ENCODE results near the gene CDX1.

CDX1 gene

DNA sequence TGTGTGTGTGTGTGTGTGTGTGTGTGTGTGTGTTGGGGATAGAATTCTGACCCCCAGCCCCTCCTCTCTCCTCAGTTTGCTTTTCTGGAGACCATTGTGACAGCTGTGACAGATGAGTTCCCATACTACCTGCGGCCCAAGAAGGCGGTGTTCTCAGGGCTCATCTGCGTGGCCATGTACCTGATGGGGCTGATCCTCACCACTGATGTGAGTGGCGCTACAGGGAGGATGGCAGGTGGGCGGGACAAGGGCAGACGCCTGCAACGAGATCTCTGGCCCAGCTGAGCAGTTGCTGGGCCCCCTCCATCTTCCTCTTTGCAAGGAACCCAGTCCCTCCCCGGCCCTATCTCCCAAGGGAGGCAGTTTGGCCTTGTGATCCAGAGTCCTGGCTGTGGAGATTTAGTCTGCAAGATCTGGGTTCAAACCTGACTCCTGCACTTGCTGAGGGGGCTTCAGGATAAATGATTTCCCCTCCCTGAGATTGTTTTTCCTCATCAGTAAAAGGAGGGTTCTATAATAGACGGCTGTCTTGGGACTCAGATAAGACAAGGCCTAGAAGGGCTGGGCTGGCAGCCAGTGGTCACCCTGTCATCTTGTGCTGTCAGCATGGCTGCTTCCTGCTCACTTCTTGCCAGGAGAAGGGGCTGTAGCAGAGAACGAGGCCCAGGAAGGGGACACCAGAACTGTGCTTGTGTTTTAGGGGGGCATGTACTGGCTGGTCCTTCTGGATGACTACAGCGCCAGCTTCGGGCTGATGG lies 37.4 kb downstream of the CDX1 start:
- no peak overlapping the region for H3K9ac ChIP-seq (ENCODE audit: insufficient read length)
- H3K36me3 ChIP-seq (ENCODE audit: insufficient read depth, low read length): no peaks in the 10 kb centered on the region
- H3K27ac ChIP-seq: no peak overlapping the region
- no peaks in the 10 kb centered on the region for H3K9me3 ChIP-seq (ENCODE audit: low read depth, low read length)
- no peak overlapping the region for H3K4me3 ChIP-seq
- DNase-seq (ENCODE audit: low read depth, low spot score): no peak
- no peak for TF ChIP-seq POLR2AphosphoS5 (IDR thresholded peaks at IDR 0.05; ENCODE audit: borderline replicate concordance, low read depth, low read length)

- no peak for TF ChIP-seq FOXP2 (optimal IDR thresholded peaks at IDR 0.05; ENCODE audit: control extremely low read depth, extremely low read length, insufficient read depth)
- no peak for TF ChIP-seq POLR2AphosphoS5 (IDR thresholded peaks at IDR 0.05; ENCODE audit: borderline replicate concordance, low read depth, low read length)
- no peak for TF ChIP-seq EZH2 (IDR thresholded peaks at IDR 0.05)
- H3K9ac ChIP-seq (ENCODE audit: insufficient read length): no peak overlapping the region
These were observed 38.0 kb downstream of the CDX1 start for GRCh38 chr5:150204590-150204960.

GRCh38 chr5:150206098-150206778 lies 39.7 kb downstream of the CDX1 start:
- Histone ChIP-seq H3K4me3 (no peak overlapping the region), H3K9ac (ENCODE audit: insufficient read length) (no peak overlapping the region), H3K27ac (no peak overlapping the region), H3K36me3 (ENCODE audit: insufficient read depth, low read length) (no peaks in the 10 kb centered on the region), H3K9me3 (ENCODE audit: low read depth, low read length) (no peaks in the 10 kb centered on the region)
- DNase-seq (ENCODE audit: low read depth, low spot score): no peak
- TF ChIP-seq EZH2 (IDR thresholded peaks at IDR 0.05): no peak
- no peak for TF ChIP-seq FOXP2 (optimal IDR thresholded peaks at IDR 0.05; ENCODE audit: control extremely low read depth, extremely low read length, insufficient read depth)
- TF ChIP-seq POLR2AphosphoS5 (IDR thresholded peaks at IDR 0.05; ENCODE audit: borderline replicate concordance, low read depth, low read length): no peak

More at GRCh38 chr5:150204590-150204960, 38.0 kb downstream of the CDX1 start:
- Histone ChIP-seq H3K4me3 (no peak overlapping the region), H3K36me3 (ENCODE audit: insufficient read depth, low read length) (no peaks in the 10 kb centered on the region), H3K9me3 (ENCODE audit: low read depth, low read length) (no peaks in the 10 kb centered on the region), H3K27ac (no peak overlapping the region)
- no peak for DNase-seq (ENCODE audit: low read depth, low spot score)

GRCh38 chr5:150206779-150207115 lies 40.2 kb downstream of the CDX1 start:
- no peak overlapping the region for H3K9ac ChIP-seq (ENCODE audit: insufficient read length)
- DNase-seq (ENCODE audit: low read depth, low spot score): no peak
- no peaks in the 10 kb centered on the region for H3K9me3 ChIP-seq (ENCODE audit: low read depth, low read length)
- no peak for TF ChIP-seq EZH2 (IDR thresholded peaks at IDR 0.05)
- no peak for TF ChIP-seq FOXP2 (optimal IDR thresholded peaks at IDR 0.05; ENCODE audit: control extremely low read depth, extremely low read length, insufficient read depth)
- TF ChIP-seq POLR2AphosphoS5 (IDR thresholded peaks at IDR 0.05; ENCODE audit: borderline replicate concordance, low read depth, low read length): no peak
- H3K4me3 ChIP-seq: no peak overlapping the region
- no peak overlapping the region for H3K27ac ChIP-seq
- H3K36me3 ChIP-seq (ENCODE audit: insufficient read depth, low read length): no peaks in the 10 kb centered on the region

- Histone ChIP-seq H3K9me3 (ENCODE audit: low read depth, low read length) (no peaks in the 10 kb centered on the region), H3K36me3 (ENCODE audit: insufficient read depth, low read length) (no peaks in the 10 kb centered on the region), H3K27ac (no peak overlapping the region), H3K9ac (ENCODE audit: insufficient read length) (no peak overlapping the region), H3K4me3 (no peak overlapping the region)
- no peak for DNase-seq (ENCODE audit: low read depth, low spot score)
- no peak for TF ChIP-seq POLR2AphosphoS5 (IDR thresholded peaks at IDR 0.05; ENCODE audit: borderline replicate concordance, low read depth, low read length)
- TF ChIP-seq EZH2 (IDR thresholded peaks at IDR 0.05): no peak
- TF ChIP-seq FOXP2 (optimal IDR thresholded peaks at IDR 0.05; ENCODE audit: control extremely low read depth, extremely low read length, insufficient read depth): no peak
These were observed 41.9 kb downstream of the CDX1 start for GRCh38 chr5:150208187-150209098.

DNA sequence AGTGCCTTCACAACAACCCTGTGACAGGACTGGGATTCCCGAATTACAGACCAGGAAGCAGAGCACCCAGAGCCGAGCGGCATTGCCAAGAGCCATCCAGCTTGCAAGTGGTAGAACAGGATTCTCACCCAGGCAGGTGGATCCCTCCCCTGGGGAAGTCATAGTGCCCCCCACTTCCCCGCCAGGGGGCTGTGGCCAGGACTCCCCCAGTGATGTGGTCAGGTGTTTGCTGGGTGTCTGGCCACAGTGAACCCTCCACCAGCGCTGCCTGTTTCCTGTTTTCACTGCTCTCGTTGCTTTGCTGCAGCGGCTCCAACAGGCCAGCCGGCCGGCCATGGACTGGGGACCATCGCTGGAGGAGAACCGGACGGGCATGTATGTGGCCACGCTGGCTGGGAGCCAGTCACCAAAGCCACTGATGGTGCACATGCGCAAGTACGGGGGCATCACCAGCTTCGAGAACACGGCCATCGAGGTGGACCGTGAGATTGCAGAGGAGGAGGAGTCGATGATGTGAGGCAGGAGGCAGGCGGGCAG lies 42.6 kb downstream of the CDX1 start:
- no peak for DNase-seq (ENCODE audit: low read depth, low spot score)
- Histone ChIP-seq H3K27ac (no peak overlapping the region), H3K9me3 (ENCODE audit: low read depth, low read length) (no peaks in the 10 kb centered on the region), H3K4me3 (no peak overlapping the region), H3K9ac (ENCODE audit: insufficient read length) (no peak overlapping the region), H3K36me3 (ENCODE audit: insufficient read depth, low read length) (no peaks in the 10 kb centered on the region)
- no peak for TF ChIP-seq POLR2AphosphoS5 (IDR thresholded peaks at IDR 0.05; ENCODE audit: borderline replicate concordance, low read depth, low read length)

GRCh38 chr5:150210644-150211043 lies 44.1 kb downstream of the CDX1 start:
- H3K27ac ChIP-seq: no peak overlapping the region
- no peak overlapping the region for H3K4me3 ChIP-seq
- no peak for DNase-seq (ENCODE audit: low read depth, low spot score)
- no peaks in the 10 kb centered on the region for H3K36me3 ChIP-seq (ENCODE audit: insufficient read depth, low read length)
- H3K9me3 ChIP-seq (ENCODE audit: low read depth, low read length): no peaks in the 10 kb centered on the region
- H3K9ac ChIP-seq (ENCODE audit: insufficient read length): no peak overlapping the region
- TF ChIP-seq EZH2 (IDR thresholded peaks at IDR 0.05) (no peak), POLR2AphosphoS5 (IDR thresholded peaks at IDR 0.05; ENCODE audit: borderline replicate concordance, low read depth, low read length) (no peak), FOXP2 (optimal IDR thresholded peaks at IDR 0.05; ENCODE audit: control extremely low read depth, extremely low read length, insufficient read depth) (no peak)

All from SK-N-MC (cell line).